NT2/D1 (cell line): ENCODE measurements around the gene UBE2E1.

Experiments used
- SUZ12 ChIP-seq: IDR thresholded peaks from 2 replicates; pipeline ENCODE4 v1.6.1; 2011; ENCODE audit not compliant: insufficient read length, insufficient read depth; ENCODE audit errors: extremely low read depth
- YY1 ChIP-seq: IDR thresholded peaks from 2 replicates; pipeline ENCODE4 v1.6.1; 2011; ENCODE audit not compliant: insufficient read length, insufficient read depth
- ZNF274 ChIP-seq: IDR thresholded peaks from 2 replicates; pipeline ENCODE4 v1.6.1; 2011; ENCODE audit warnings: mild to moderate bottlenecking, low read depth, low read length

GRCh38 chr3:23916886-23917678, 111.3 kb downstream of the UBE2E1 start, which contains the start of the genes NKIRAS1 and RPL15:
- TF ChIP-seq SUZ12 (no peak), YY1 (peak; percentile 45), ZNF274 (no peak)
